ENCODE results near the gene FAM151B.
A peak's percentile ranks its signal among the peaks of the same experiment; 100 is the strongest.
"Not testable (repeated sequence)": the region's sequence is repeated elsewhere in the genome, so short reads cannot be mapped to it uniquely, and the experiment has no call there.

Gene FAM151B

DNA sequence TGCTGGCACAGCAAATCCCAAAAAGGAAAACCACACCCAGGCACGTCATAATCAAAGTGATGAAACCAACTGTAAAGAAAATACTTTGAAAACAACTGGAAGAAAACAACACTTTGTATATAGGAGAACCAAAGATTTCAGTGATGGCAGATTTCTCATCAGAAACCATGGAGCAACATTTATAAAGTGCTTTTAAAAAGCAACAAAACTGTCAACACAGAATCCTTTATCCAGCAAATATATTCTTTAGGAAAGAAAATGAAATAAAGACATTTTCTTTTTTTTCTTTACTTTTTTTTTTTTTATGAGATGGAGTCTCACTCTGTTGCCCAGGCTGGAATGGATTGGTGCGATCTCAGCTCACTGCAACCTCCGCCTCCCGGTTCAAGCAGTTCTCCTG lies 5.3 kb upstream of the FAM151B start:
- no peak for DNase-seq (ENCODE audit: extremely low read depth, low read depth)
- TF ChIP-seq, protein P1, sequence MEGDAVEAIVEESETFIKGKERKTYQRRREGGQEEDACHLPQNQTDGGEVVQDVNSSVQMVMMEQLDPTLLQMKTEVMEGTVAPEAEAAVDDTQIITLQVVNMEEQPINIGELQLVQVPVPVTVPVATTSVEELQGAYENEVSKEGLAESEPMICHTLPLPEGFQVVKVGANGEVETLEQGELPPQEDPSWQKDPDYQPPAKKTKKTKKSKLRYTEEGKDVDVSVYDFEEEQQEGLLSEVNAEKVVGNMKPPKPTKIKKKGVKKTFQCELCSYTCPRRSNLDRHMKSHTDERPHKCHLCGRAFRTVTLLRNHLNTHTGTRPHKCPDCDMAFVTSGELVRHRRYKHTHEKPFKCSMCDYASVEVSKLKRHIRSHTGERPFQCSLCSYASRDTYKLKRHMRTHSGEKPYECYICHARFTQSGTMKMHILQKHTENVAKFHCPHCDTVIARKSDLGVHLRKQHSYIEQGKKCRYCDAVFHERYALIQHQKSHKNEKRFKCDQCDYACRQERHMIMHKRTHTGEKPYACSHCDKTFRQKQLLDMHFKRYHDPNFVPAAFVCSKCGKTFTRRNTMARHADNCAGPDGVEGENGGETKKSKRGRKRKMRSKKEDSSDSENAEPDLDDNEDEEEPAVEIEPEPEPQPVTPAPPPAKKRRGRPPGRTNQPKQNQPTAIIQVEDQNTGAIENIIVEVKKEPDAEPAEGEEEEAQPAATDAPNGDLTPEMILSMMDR (IDR thresholded peaks at IDR 0.05; ENCODE audit: low read depth, low read length, missing control alignments) = no peak
- no peak overlapping the region for H3K4me3 ChIP-seq (replicated peaks; ENCODE audit: low read depth, low read length)

DNA sequence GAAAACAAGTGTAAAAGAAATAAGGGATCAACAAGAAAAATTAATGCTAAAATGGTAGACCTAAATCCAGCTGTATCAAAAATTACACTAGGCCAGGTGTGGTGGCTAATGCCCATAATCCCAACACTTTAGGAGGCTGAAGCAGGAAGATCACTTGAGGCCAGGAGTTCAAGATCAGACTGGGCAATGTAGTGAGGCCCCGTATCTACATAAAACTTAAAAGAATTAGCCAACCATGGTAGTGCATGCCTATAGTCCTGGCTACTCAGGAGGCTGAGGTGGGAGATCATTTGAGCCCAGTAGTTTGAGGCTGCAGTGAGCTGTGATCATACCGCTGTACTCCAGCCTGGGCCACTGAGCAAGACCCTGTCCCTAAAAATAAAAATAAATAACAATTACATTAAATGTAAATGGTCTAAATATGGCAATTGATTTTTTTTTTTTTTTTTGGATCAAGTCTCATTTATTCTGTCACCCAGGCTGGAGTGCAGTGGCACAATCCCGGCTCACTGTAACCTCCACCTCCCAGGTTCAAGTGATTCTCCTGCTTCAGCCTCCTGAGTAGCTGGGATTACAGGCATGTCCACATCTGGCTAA lies 4.2 kb upstream of the FAM151B start:
- TF ChIP-seq, protein P1 (IDR thresholded peaks at IDR 0.05; ENCODE audit: low read depth, low read length, missing control alignments) = no peak
- no peak overlapping the region for H3K4me3 ChIP-seq (replicated peaks; ENCODE audit: low read depth, low read length)
- DNase-seq (ENCODE audit: extremely low read depth, low read depth) = no peak

DNA sequence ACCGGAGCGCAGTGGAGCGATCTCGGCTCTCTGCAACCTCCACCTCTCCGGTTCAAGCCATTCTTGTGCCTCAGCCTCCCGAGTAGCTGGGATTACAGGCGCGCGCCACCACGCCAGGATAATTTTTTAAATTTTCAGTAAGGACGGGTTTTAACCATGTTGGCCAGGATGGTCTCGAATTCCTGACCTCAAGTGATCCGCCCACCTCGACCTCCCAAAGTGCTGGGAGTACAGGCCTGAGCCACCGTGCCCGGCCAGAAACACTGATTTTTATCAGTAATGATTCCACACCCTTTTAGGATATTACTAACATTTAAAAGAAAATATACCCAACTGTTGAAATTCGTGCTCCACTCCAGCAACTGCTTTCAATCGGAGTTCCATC lies 464 bp upstream of the FAM151B start:
- no peak for DNase-seq (ENCODE audit: extremely low read depth, low read depth)
- peak overlapping the region; percentile 75 for H3K4me3 ChIP-seq (replicated peaks; ENCODE audit: low read depth, low read length)
- TF ChIP-seq, protein P1 (IDR thresholded peaks at IDR 0.05; ENCODE audit: low read depth, low read length, missing control alignments) = no peak

DNA sequence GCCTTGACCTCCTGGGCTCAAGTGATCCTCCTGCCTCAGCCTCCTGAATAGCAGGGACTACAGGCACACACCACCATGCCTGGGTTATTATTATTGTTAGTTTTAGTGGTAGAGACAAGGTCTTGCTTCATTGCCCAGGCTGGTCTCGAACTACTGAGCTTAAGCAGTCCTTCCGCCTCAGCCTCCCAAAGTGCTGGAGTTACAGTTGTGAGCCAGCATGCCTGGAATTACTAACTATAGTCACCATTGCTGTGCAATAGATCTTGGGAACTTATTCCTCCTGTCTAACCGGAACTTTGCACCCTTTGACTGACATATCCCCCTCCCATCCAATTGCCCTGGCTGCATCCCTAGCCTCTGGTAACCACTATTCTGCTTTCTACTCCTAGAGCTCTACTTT lies 3.4 kb downstream of the FAM151B start:
- DNase-seq (ENCODE audit: extremely low read depth, low read depth) = no peak
- H3K4me3 ChIP-seq (replicated peaks; ENCODE audit: low read depth, low read length) = no peak overlapping the region
- TF ChIP-seq, protein P1 (IDR thresholded peaks at IDR 0.05; ENCODE audit: low read depth, low read length, missing control alignments) = no peak

DNA sequence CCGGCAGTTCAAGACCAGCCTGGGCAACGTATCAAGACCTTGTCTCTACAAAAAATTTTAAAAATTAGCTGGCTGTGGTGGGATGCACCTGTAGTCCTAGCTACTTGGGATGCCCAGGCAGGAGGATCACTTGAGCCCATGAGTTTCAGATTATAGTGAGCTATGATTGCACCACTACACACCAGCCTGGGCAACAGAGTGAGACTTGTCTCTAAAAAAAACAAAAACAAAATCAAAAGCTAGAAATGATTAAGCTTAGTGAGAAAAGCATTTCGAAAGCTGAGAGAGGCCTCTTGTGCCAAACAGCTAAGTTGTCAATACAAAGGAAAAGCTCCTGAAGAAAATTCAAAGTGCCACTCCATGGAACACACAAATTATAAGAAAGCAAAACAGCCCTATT lies 4.8 kb downstream of the FAM151B start:
- no peak overlapping the region for H3K4me3 ChIP-seq (replicated peaks; ENCODE audit: low read depth, low read length)
- TF ChIP-seq, protein P1 (IDR thresholded peaks at IDR 0.05; ENCODE audit: low read depth, low read length, missing control alignments) = no peak

DNA sequence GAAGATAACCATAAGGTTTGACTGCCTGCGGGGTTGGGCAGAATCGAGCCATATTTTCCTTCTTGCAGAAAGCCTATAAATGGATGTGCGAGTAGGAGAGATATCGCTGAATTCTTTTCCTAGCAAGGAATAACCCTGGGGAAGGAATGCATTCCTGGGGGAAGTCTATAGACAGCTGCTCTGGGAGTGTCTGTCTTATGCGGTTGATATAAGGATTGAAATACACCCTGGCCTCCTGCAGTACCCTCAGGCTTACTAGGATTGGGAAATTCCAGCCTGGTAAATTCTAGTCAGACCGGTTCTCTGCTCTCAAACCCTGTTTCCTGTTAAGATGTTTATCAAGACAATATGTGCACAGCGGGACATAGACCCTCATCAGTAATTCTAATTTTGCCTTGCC lies 5.5 kb downstream of the FAM151B start:
- H3K4me3 ChIP-seq (replicated peaks; ENCODE audit: low read depth, low read length); DNase-seq (ENCODE audit: extremely low read depth, low read depth): not testable (repeated sequence)

More for the DNA sequence above, 4.8 kb downstream of the FAM151B start:
- DNase-seq (ENCODE audit: extremely low read depth, low read depth) = no peak

DNA sequence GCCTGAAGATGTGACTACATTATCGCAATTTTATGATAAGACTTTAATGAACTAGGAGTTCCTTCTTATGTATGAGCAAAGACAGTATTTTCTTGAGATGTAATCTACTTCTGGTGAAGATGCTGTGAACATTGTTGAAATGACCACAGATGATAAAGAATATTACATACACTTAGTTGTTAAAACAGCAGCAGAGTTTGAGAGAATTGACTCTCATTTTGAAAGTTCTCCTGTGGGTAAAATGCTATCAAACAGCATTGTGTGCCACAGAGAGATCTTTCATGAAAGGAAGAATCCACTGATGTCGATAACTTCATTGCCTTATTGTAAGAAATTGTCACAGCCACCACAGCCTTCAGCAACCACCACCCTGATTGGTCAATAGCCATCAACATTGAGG lies 8.0 kb downstream of the FAM151B start:
- TF ChIP-seq, protein P1 (IDR thresholded peaks at IDR 0.05; ENCODE audit: low read depth, low read length, missing control alignments) = no peak
- DNase-seq (ENCODE audit: extremely low read depth, low read depth) = no peak

More for the DNA sequence above, 8.0 kb downstream of the FAM151B start:
- H3K4me3 ChIP-seq (replicated peaks; ENCODE audit: low read depth, low read length) = no peak overlapping the region

All from HFF-Myc (cell line).